Esophagus squamous epithelium (tissue), 5 donors: Measurements from ENCODE around the gene ELMO2. TPM values are rescaled to one million over a fixed set of nuclear protein-coding genes. Genes with fewer than 3 reads are reported as not detected.

Experiments used
- DNase-seq: peaks from one replicate; lab custom pipeline; 2025; lab: John Stamatoyannopoulos, UW
- H3K27ac ChIP-seq, 4 donors: fragments of 200-600 bp; sonication (generic); one replicate each; pipeline ENCODE4 v1.5.1; 2016 to 2019; ENCODE audit warnings: mild to moderate bottlenecking in 1 of 4
- H3K27me3 ChIP-seq, 4 donors: fragments of 200-600 bp; sonication (generic); 1 replicate in 3 of 4; 2 replicates in 1 of 4; pipeline versions ENCODE4 v1.5.1 to v1.6.0; 2017 to 2021; ENCODE audit warnings: antibody characterized with exemption in 1 of 4
- H3K36me3 ChIP-seq, 3 donors: fragments of 200-600 bp; sonication (generic); one replicate each; pipeline ENCODE4 v1.5.1; 2016 to 2019
- H3K4me1 ChIP-seq, 3 donors: fragments of 200-600 bp; sonication (generic); one replicate each; pipeline ENCODE4 v1.5.1; 2017 to 2019
- H3K4me3 ChIP-seq, 4 donors: fragments of 200-600 bp; sonication (generic); 1 replicate in 3 of 4; 2 replicates in 1 of 4; pipeline ENCODE4 v1.5.1; 2016 to 2019; ENCODE audit warnings: mild to moderate bottlenecking in 2 of 4, moderate library complexity in 1 of 4
- H3K9me3 ChIP-seq, 3 donors: fragments of 200-600 bp; sonication (generic); one replicate each; pipeline ENCODE4 v1.5.1; 2016 to 2019
- CTCF ChIP-seq, 6 experiments: fragments of 450-650 bp in 4 of 6; fragments of 200-600 bp in 2 of 6; sonication (generic) in 2 of 6; IDR thresholded peaks; one replicate each; pipeline ENCODE4 v1.5.1; 2016 to 2019; ENCODE audit warnings: antibody characterized with exemption in 6 of 6, mild to moderate bottlenecking in 4 of 6, moderate library complexity in 4 of 6
- POLR2A ChIP-seq, 4 donors: fragments of 450-650 bp; IDR thresholded peaks; one replicate each; pipeline ENCODE4 v1.6.1; 2017; ENCODE audit warnings: antibody characterized with exemption in 4 of 4, mild to moderate bottlenecking in 4 of 4, moderate library complexity in 3 of 4
- WGBS, 2 donors: methylation state at CpG; one replicate each; pipeline ENCODE4 v1.1.5; 2018; 5-methylcytosine and 5-hydroxymethylcytosine counted together
- intact Hi-C: fragments of 100-400 bp; cut with DNase I; formaldehyde crosslinking; loops from one replicate; pipeline ENCODE4 v1.15.0; 2022
- total RNA-seq, 4 donors: library from RNA; depleted of rRNA; stranded (reverse); fragments of >200 nt; gene quantifications; one replicate each; pipeline ENCODE4 v1.1.0, GENCODE V29; 2016
- donor health status: DM: yes; HTN: yes; CAD: no.

The ELMO2 gene
- total RNA-seq, 4 donors from 2014 or later: 27.5 to 38.0 (median 37.0) TPM

DNA sequence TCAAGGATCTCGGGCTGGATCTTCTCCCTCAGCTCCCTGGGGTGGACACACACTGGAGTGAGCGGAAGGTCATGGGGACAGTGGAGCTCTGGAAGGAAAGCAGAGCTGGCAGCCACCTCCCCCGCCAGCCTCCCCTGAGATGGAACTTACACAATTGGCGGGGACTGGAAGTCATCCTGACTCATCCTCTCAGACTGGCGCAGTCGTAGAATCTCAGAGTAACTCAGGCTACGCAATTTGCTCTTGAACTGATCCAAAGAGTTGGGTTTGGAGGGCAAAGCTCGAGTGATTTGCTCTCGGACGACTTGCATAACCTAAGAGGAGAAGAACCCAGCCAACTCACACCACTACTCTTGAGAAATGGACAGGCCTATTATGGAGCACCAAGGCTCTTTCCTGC is 34.8 kb downstream of the ELMO2 start:
- Histone ChIP-seq H3K36me3 (peaks cover 36 to 100% (median 79%) of the 10 kb centered on the region in 3 donors), H3K9me3 (no peaks in the 10 kb centered on the region), H3K4me3 (no peak overlapping the region), H3K27me3 (no peaks in the 10 kb centered on the region), H3K27ac (no peak overlapping the region), H3K4me1 (peaks cover 0 to 14% (median 0%) of the 10 kb centered on the region in 3 donors)
- TF ChIP-seq POLR2A (IDR thresholded peaks at IDR 0.05) (no peak), CTCF (IDR thresholded peaks at IDR 0.05) (no peak)
- WGBS, 2 donors: 80 to 89% methylated on average over 1 to 3 of the region's 10 CpGs
- no peak for DNase-seq
- intact Hi-C loops: no loop called here

DNA sequence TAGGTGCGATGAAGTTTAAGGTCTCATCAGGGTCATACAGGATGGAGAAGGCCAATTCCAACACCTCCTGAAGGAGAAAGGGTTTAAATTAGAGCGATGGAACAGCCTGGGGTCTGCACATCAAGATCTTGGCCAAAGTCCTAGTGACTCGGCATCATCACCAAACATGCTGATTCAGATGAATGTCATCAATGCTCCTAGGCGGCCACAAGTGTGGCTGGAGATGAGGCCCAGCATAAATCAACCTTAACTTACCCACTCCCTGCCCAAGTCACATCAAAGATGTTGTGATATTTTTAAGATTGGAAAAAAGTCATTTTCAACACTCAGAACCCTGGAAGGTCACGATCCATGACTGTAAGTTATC is 37.5 kb downstream of the ELMO2 start:
- 72 to 77% methylated on average over 4 to 5 of the region's 5 CpGs for WGBS, 2 donors
- peaks cover 36 to 87% (median 75%) of the 10 kb centered on the region in 3 donors for H3K36me3 ChIP-seq
- H3K4me3 ChIP-seq: no peak overlapping the region
- H3K27ac ChIP-seq: no peak overlapping the region
- intact Hi-C loops: no loop called here
- H3K27me3 ChIP-seq: no peaks in the 10 kb centered on the region
- no peak for TF ChIP-seq CTCF (IDR thresholded peaks at IDR 0.05)
- TF ChIP-seq POLR2A (IDR thresholded peaks at IDR 0.05): no peak
- DNase-seq: no peak
- H3K4me1 ChIP-seq: peaks cover 0 to 15% (median 7%) of the 10 kb centered on the region in 3 donors
- H3K9me3 ChIP-seq: no peaks in the 10 kb centered on the region

- 82 to 88% methylated on average over 5 of the region's 6 CpGs for WGBS, 2 donors
- Histone ChIP-seq H3K27ac (no peak overlapping the region), H3K4me3 (no peak overlapping the region), H3K27me3 (no peaks in the 10 kb centered on the region), H3K4me1 (peaks cover 5 to 20% (median 11%) of the 10 kb centered on the region in 3 donors), H3K9me3 (no peaks in the 10 kb centered on the region), H3K36me3 (peaks cover 32 to 81% (median 68%) of the 10 kb centered on the region in 3 donors)
- TF ChIP-seq CTCF (IDR thresholded peaks at IDR 0.05): no peak
- TF ChIP-seq POLR2A (IDR thresholded peaks at IDR 0.05): no peak
- DNase-seq: no peak
- intact Hi-C loops: no loop called here
These were observed 38.2 kb downstream of the ELMO2 start for GRCh38 chr20:46367967-46368901.

- no peaks in the 10 kb centered on the region for H3K9me3 ChIP-seq
- 65 to 94% methylated on average over 3 to 5 of the region's 5 CpGs for WGBS, 2 donors
- peaks cover 8 to 30% (median 21%) of the 10 kb centered on the region in 3 donors for H3K4me1 ChIP-seq
- TF ChIP-seq CTCF (IDR thresholded peaks at IDR 0.05) (no peak), POLR2A (IDR thresholded peaks at IDR 0.05) (no peak)
- H3K36me3 ChIP-seq: peaks cover 26 to 76% (median 60%) of the 10 kb centered on the region in 3 donors
- no peak for DNase-seq
- intact Hi-C loops: no loop called here
- no peak overlapping the region for H3K4me3 ChIP-seq
- H3K27ac ChIP-seq: no peak overlapping the region
- H3K27me3 ChIP-seq: no peaks in the 10 kb centered on the region
These were observed 39.2 kb downstream of the ELMO2 start for GRCh38 chr20:46367234-46367633.

- H3K27ac ChIP-seq: no peak overlapping the region
- H3K27me3 ChIP-seq: no peaks in the 10 kb centered on the region
- intact Hi-C loops: no loop called here
- no peak overlapping the region for H3K4me3 ChIP-seq
- WGBS, 2 donors: 75 to 84% methylated on average over 5 of the region's 5 CpGs
- H3K9me3 ChIP-seq: no peaks in the 10 kb centered on the region
- H3K4me1 ChIP-seq: peaks cover 8 to 34% (median 26%) of the 10 kb centered on the region in 3 donors
- TF ChIP-seq POLR2A (IDR thresholded peaks at IDR 0.05): no peak
- no peak for TF ChIP-seq CTCF (IDR thresholded peaks at IDR 0.05)
- DNase-seq: no peak
- peaks cover 25 to 72% (median 56%) of the 10 kb centered on the region in 3 donors for H3K36me3 ChIP-seq
These were observed 39.6 kb downstream of the ELMO2 start for GRCh38 chr20:46366826-46367225.
